WI38 (cell line): Measurements from ENCODE around the gene HAS3.

Source experiments
- H3K4me3 ChIP-seq: 2 replicates; pipeline ENCODE4 v1.5.1; 2011; ENCODE audit warnings: low read depth, mild to moderate bottlenecking, control low read depth, low read length
- CTCF ChIP-seq: IDR thresholded peaks from 2 replicates; pipeline ENCODE4 v1.5.1; 2012; ENCODE audit warnings: low read depth, mild to moderate bottlenecking, control low read depth, low read length

Gene HAS3

GRCh38 chr16:69069504-69069903 lies 35.9 kb upstream of the HAS3 start:
- TF ChIP-seq CTCF = no peak

GRCh38 chr16:69071036-69071435 lies 34.4 kb upstream of the HAS3 start:
- H3K4me3 ChIP-seq = no peak overlapping the region
- no peak for TF ChIP-seq CTCF

More at GRCh38 chr16:69069504-69069903, 35.9 kb upstream of the HAS3 start:
- H3K4me3 ChIP-seq = no peak overlapping the region

- H3K4me3 ChIP-seq = no peak overlapping the region
- no peak for TF ChIP-seq CTCF
Measured at GRCh38 chr16:69072640-69072974, 32.8 kb upstream of the HAS3 start.

- no peak for TF ChIP-seq CTCF
- no peak overlapping the region for H3K4me3 ChIP-seq
Measured at GRCh38 chr16:69073181-69073702, 32.2 kb upstream of the HAS3 start.

- no peak for TF ChIP-seq CTCF
- H3K4me3 ChIP-seq = no peak overlapping the region
Measured at GRCh38 chr16:69077251-69077650, 28.2 kb upstream of the HAS3 start.

GRCh38 chr16:69078073-69078472 lies 27.4 kb upstream of the HAS3 start:
- H3K4me3 ChIP-seq = no peak overlapping the region
- TF ChIP-seq CTCF = no peak

- H3K4me3 ChIP-seq = no peak overlapping the region
- no peak for TF ChIP-seq CTCF
Measured at GRCh38 chr16:69079697-69080096, 25.8 kb upstream of the HAS3 start.
